Measurements from ENCODE around the gene PTCH2.
"Not testable (repeated sequence)": the region's sequence is repeated elsewhere in the genome, so short reads cannot be mapped to it uniquely, and the experiment has no call there.

The PTCH2 gene

GRCh38 chr1:44835738-44836675, 7.0 kb downstream of the PTCH2 start:
- DNase-seq, result peak; percentile 71

GRCh38 chr1:44834328-44834727, 8.7 kb downstream of the PTCH2 start:
- no peak for DNase-seq

GRCh38 chr1:44832056-44832705, 10.9 kb downstream of the PTCH2 start:
- no peak for DNase-seq

DNA sequence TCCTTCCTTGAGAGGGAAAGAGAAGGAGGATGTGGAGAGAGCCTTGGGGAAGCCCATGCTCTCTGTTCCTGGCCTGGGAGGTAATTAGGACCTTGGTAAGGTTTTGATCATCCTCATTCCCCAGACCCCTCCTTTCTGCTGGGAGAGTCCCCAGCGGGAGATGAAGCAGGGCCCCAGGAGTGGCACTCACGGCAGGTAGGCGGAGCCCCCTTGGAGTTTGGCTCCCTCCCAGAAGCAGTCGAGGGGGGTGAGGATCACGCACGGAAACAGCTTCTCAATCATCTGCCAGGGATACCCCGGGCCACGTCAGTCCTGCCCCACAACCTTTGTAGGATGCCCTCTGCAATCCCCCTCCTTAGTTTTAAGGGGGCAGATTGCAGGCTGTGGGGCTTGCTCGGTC, 11.5 kb downstream of the PTCH2 start:
- peak; percentile 34 for DNase-seq

- DNase-seq, result no peak
Measured at GRCh38 chr1:44830900-44831304, 12.2 kb downstream of the PTCH2 start.

DNA sequence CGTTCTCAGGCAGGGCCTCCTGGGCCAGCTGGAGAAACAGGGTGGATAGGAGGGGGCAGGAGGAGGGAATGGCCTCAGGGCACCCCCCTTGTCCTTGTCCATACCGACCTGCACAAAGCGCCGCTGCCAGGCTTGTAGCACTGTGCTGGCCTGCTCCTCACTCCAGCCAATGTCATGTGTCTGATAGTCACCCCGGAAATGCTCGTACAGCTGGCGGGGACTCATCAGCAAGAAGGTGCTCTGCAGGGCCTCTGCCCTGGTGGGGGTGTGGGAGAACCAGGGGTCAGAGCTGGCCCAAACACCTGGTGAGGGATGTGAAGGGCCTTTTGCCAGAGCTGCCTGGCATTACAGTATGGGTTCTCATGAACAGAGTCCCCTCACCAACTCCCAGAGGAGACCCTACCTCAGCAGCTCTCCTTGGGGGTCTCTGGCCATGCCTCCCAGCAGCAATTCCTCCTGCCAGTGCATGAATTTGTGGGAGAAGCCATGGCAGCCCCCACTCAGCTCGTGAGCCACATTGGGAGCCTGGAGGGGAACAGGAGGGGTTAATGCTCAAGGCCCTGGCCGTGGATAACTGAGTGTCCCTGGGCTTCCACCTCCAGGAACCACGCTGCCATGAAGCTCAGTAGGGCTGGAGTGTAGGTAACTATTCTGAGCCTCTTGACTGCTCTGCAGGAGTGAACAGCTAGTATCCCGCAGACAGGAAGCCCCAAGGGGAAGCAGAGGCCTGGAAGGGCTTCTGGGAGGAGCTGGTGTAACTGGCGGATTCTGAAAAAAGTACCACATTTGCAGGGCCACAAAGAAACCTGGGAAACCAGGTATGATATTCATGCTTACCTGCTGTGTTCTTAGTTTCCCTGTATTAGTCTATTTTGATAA, 13.3 kb downstream of the PTCH2 start:
- DNase-seq, result no peak

DNA sequence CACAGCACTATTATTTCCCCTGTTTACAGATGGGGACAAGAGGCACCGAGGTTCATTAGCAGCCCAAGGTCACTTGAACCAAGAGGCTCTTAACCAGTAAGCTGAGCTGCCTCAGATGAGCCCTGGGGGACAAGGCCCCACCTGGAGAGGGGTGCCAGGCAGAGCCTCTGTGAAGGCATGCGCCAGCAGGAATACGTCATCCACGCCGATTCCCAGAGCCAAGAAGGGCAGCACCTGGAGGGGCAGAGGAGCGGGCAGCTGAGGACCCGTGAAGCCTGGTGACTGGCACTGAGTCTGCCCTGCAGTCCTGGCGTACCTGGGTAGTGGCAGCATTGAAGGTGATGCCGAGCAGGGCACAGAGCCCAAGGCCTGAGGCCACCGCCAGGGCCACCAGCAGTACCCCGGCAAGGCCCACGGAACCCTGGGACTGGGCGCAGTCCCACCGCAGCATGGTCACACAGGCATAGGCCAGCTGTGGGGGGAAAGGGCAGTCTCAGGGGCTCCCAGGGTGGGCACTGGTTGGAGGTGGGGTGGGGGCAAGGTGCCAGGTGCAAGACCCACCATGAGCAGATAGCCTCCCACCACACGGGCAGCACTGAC, 14.1 kb downstream of the PTCH2 start:
- no peak for DNase-seq

GRCh38 chr1:44828003-44828651, 14.9 kb downstream of the PTCH2 start:
- DNase-seq, result no peak

DNA sequence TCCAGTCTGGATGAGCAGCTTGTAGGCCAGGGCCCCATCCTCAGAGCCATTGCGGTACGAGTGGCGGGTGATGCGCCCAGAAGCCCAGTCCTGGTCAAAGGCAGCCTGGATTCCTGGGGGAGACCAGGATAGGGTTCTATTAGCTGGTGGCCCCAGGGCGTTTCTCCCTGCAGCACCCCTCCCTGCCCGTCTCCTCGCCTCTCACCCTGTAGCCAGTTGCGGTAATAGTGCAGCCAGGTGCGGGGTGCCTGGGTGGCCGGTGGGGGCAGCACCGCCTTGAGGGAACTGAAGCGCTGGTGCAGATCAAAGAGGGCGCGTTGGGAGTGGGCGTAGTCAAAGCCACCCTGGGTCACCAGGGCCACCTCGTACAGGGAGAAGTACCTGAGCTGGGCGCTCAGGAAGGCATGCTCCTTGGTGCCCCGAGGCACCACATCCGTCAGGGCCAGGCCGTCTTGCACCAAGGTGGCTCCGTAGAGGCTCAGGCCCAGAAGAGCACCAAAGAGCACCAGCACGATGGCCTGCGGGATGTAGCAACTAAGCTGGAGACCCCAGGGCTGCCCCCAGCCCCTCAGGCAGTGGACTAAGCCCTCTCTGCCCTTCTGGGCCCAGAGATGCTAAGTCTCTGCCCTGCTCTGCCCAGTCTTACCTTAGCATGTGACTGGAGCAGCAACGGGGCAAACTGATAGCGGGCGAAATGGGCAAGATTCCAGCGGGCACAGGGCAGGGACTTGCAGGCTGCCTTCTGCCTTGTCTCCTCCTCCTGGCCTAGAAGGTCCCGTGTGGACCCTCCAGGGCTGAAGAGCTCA, 15.7 kb downstream of the PTCH2 start:
- no peak for DNase-seq

DNA sequence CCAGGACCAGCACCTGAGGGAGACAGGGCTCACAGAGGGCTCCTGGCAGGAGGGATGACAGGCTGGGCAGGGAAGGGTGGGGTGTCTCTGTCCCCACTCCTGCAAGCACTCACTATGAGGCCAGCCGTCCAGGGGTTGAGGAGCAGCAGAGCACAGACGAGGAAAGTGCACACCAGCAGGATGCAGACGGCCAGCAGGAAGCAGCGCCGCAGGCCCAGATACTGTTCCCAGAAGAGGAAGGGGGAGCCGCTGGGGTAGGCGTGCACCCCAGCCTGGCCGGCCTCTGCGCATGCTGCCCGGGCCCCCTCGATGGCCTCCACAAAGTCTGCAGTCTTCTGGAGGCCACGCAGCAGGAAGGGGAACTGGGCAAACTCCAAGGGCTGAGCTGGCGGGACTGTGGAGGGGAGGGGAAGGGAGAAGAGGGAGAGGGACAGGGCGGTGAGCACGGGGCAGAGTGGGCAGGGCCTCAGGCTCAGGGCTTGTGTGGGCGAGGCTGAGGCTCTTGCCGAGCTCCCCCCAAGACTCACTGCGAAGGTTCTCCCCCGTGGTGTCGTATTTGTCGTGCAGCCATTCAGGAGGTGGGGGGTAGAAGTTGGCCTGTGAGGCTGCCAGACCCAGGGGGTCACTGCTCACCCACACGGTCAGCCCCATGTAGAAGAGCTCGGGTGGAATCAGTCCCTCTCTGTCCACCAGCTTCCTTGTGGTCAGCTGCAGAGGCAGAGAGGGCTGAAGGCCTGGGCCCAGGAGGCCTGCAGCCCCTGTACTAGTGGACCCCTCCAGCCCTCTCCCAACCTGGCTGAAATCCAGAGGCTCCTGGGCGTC, 16.5 kb downstream of the PTCH2 start:
- DNase-seq, result no peak

GRCh38 chr1:44824392-44824791, 18.7 kb downstream of the PTCH2 start:
- DNase-seq, result not testable (repeated sequence)

DNA sequence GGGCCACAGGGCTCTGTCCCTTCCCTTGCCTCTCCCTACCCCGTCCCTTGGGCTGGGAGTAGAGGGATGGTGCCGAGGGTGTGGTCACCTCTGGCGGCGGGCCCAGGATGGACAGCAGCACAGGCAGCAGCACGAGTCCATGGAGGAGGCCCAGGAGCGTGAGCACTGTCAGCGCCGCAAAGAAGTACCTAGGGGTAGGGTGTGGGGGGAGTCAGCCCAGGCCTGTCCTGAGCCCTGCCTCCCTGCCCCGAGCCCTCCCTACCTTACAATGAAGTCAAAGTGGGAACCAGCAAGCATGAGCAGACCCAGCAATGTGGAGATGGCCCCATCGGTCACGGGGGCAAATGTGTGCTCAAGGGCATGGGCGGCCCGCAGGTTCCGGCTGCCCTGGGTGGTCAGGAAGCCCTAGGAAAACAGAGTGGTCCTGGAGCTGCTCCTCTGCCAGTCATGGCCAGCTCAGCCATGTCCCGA, 20.0 kb downstream of the PTCH2 start:
- DNase-seq, result no peak

GRCh38 chr1:44822131-44822701, 20.8 kb downstream of the PTCH2 start:
- no peak for DNase-seq

GRCh38 chr1:44821240-44821715, 21.8 kb downstream of the PTCH2 start:
- DNase-seq, result no peak

DNA sequence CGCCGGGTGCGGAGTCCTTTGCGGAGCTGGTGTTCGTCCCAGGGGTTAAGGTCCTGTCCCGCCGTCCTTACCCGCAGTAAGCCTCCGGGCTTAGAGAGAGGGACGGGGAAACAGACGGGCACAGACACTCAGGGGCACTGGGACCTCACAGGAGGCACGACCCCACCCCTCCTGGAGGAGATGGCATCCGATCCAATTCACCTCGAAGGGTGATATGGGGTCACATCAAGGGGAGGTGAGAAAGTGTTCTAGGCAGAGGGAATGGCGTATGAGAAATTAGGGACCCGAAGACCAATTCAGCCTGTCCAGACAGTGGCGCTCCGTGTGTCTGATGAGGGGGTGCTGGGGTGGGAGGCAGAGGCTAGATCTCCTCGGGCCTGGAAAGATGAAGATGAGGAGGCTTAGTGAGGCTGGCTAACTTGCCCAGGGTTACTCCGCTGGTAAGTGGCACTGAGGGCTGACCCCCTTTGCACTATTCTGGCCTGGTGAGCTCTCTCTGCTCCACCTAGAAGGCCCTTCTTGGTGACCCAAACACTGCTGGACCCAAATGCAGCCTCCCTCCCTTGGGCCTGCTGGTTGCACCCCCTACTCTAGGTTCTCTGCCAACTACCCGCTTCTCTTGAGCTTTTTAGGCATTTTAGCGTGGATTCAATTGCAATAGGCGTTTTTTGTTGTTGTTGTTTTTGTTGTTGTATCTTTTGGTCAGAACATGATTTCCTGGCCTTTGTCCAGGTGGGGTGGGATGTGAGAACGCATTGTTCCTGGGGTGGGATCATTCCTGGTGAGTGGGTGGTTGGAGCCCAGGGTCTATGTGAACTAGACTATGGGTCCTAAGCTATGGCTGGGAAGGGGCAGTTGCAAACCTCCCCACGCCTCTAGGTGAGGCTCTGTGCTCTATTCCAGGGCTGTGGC, 22.5 kb downstream of the PTCH2 start:
- no peak for DNase-seq

GRCh38 chr1:44819608-44820327, 23.3 kb downstream of the PTCH2 start:
- DNase-seq, result no peak

DNA sequence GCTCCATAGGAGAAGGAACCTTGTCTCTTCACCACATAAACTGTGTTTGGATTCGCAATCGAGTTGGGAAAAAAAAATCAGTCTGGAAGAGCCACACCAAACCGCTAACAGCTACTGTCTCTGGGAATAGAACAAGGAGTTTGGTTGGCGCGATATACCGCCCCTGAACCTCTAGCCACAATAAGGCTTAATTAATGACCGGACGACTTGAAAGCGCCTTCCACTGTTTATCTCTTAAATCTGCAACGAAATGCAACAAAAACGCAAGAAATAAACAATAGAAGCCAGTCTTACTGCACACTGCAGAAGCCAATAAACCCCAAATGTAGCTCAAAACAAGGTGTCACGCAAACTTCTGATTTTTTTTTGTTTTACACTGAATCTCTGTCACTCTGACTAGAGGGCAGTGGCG, 23.9 kb downstream of the PTCH2 start:
- no peak for DNase-seq
